ENCODE results near the gene GGCT. TPM values are rescaled to one million over a fixed set of nuclear protein-coding genes. Genes with fewer than 3 reads are reported as not detected.
"Not testable (repeated sequence)": the region's sequence is repeated elsewhere in the genome, so short reads cannot be mapped to it uniquely, and the experiment has no call there.

GGCT gene
- total RNA-seq, 1 donor from 2014 or later = 77.5 TPM

- peaks cover 8% of the 10 kb centered on the region for H3K36me3 Mint-ChIP-seq (ENCODE audit: low read depth)
- H3K4me1 Mint-ChIP-seq = no peaks in the 10 kb centered on the region
- DNase-seq (ENCODE audit: low read depth, low spot score) = no peak
- H3K4me3 Mint-ChIP-seq = no peak overlapping the region
- TF ChIP-seq, protein P1, sequence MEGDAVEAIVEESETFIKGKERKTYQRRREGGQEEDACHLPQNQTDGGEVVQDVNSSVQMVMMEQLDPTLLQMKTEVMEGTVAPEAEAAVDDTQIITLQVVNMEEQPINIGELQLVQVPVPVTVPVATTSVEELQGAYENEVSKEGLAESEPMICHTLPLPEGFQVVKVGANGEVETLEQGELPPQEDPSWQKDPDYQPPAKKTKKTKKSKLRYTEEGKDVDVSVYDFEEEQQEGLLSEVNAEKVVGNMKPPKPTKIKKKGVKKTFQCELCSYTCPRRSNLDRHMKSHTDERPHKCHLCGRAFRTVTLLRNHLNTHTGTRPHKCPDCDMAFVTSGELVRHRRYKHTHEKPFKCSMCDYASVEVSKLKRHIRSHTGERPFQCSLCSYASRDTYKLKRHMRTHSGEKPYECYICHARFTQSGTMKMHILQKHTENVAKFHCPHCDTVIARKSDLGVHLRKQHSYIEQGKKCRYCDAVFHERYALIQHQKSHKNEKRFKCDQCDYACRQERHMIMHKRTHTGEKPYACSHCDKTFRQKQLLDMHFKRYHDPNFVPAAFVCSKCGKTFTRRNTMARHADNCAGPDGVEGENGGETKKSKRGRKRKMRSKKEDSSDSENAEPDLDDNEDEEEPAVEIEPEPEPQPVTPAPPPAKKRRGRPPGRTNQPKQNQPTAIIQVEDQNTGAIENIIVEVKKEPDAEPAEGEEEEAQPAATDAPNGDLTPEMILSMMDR (conservative IDR thresholded peaks at IDR 0.05) = no peak
- no peak overlapping the region for H3K27ac Mint-ChIP-seq (ENCODE audit: unreplicated experiment)
- no peaks in the 10 kb centered on the region for H3K27me3 Mint-ChIP-seq (ENCODE audit: low read depth)
- no peaks in the 10 kb centered on the region for H3K9me3 Mint-ChIP-seq
These were observed 26.7 kb upstream of the GGCT start for GRCh38 chr7:30531286-30531685.

GRCh38 chr7:30530373-30530772, 25.7 kb upstream of the GGCT start:
- H3K36me3 Mint-ChIP-seq (ENCODE audit: low read depth) = peaks cover 6% of the 10 kb centered on the region
- no peaks in the 10 kb centered on the region for H3K9me3 Mint-ChIP-seq
- H3K4me1 Mint-ChIP-seq = no peaks in the 10 kb centered on the region
- no peak overlapping the region for H3K27ac Mint-ChIP-seq (ENCODE audit: unreplicated experiment)
- TF ChIP-seq, protein P1 (conservative IDR thresholded peaks at IDR 0.05) = no peak
- no peaks in the 10 kb centered on the region for H3K27me3 Mint-ChIP-seq (ENCODE audit: low read depth)
- no peak for DNase-seq (ENCODE audit: low read depth, low spot score)
- no peak overlapping the region for H3K4me3 Mint-ChIP-seq

GRCh38 chr7:30528779-30529178, 24.1 kb upstream of the GGCT start:
- no peak overlapping the region for H3K27ac Mint-ChIP-seq (ENCODE audit: unreplicated experiment)
- no peaks in the 10 kb centered on the region for H3K36me3 Mint-ChIP-seq (ENCODE audit: low read depth)
- H3K4me3 Mint-ChIP-seq = no peak overlapping the region
- H3K9me3 Mint-ChIP-seq = no peaks in the 10 kb centered on the region
- H3K27me3 Mint-ChIP-seq (ENCODE audit: low read depth) = no peaks in the 10 kb centered on the region
- no peak for DNase-seq (ENCODE audit: low read depth, low spot score)
- H3K4me1 Mint-ChIP-seq = no peaks in the 10 kb centered on the region
- TF ChIP-seq, protein P1 (conservative IDR thresholded peaks at IDR 0.05) = no peak

GRCh38 chr7:30527297-30527696, 22.7 kb upstream of the GGCT start:
- not testable (repeated sequence) for H3K4me1 Mint-ChIP-seq; H3K36me3 Mint-ChIP-seq (ENCODE audit: low read depth); H3K4me3 Mint-ChIP-seq; H3K27ac Mint-ChIP-seq (ENCODE audit: unreplicated experiment); DNase-seq (ENCODE audit: low read depth, low spot score); H3K27me3 Mint-ChIP-seq (ENCODE audit: low read depth); H3K9me3 Mint-ChIP-seq

DNA sequence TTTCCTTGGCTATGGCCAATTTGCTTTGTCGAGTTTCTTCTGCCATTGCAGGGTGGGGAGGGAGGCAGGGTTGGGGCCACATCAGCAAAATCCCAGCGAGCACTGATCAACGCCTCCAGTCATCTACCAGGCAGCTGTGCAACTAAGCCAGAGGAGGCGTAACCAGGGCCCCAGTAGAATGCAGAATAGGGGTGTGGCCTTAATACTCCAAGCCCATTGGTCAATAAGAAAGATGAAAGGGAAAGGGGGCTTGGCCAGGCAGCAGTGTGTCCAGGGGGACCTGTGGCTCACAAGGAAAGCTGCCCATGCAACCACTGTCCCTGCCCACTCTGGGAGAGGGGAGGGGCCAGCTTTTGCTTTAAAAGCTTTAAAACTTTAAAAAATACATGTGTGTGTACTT, 21.5 kb upstream of the GGCT start:
- peaks cover 3% of the 10 kb centered on the region for H3K36me3 Mint-ChIP-seq (ENCODE audit: low read depth)
- TF ChIP-seq, protein P1 (conservative IDR thresholded peaks at IDR 0.05) = no peak
- no peak overlapping the region for H3K4me3 Mint-ChIP-seq
- no peaks in the 10 kb centered on the region for H3K9me3 Mint-ChIP-seq
- no peaks in the 10 kb centered on the region for H3K27me3 Mint-ChIP-seq (ENCODE audit: low read depth)
- H3K27ac Mint-ChIP-seq (ENCODE audit: unreplicated experiment) = no peak overlapping the region
- H3K4me1 Mint-ChIP-seq = no peaks in the 10 kb centered on the region
- no peak for DNase-seq (ENCODE audit: low read depth, low spot score)

- Mint-ChIP-seq H3K27ac (ENCODE audit: unreplicated experiment) (no peak overlapping the region), H3K4me1 (peaks cover 2% of the 10 kb centered on the region), H3K27me3 (ENCODE audit: low read depth) (no peaks in the 10 kb centered on the region), H3K9me3 (no peaks in the 10 kb centered on the region), H3K36me3 (ENCODE audit: low read depth) (peaks cover 3% of the 10 kb centered on the region), H3K4me3 (no peak overlapping the region)
- no peak for DNase-seq (ENCODE audit: low read depth, low spot score)
- TF ChIP-seq, protein P1 (conservative IDR thresholded peaks at IDR 0.05) = no peak
These were observed 20.8 kb upstream of the GGCT start for GRCh38 chr7:30525429-30525828.

Measured in neural crest cell (in vitro differentiated cells).